ENCODE data around the gene KCNMA1.

The KCNMA1 gene

GRCh38 chr10:77445547-77445946 lies 192.1 kb downstream of the KCNMA1 start:
- DNase-seq (ENCODE audit: low spot score) = no peak

GRCh38 chr10:77444041-77444440 lies 193.6 kb downstream of the KCNMA1 start:
- DNase-seq (ENCODE audit: low spot score) = no peak

GRCh38 chr10:77442699-77443189 lies 194.9 kb downstream of the KCNMA1 start:
- DNase-seq (ENCODE audit: low spot score) = no peak

- no peak for DNase-seq (ENCODE audit: low spot score)
Measured at GRCh38 chr10:77441353-77442166, 196.0 kb downstream of the KCNMA1 start.

GRCh38 chr10:77436257-77436975 lies 201.2 kb downstream of the KCNMA1 start:
- DNase-seq (ENCODE audit: low spot score) = no peak

DNA sequence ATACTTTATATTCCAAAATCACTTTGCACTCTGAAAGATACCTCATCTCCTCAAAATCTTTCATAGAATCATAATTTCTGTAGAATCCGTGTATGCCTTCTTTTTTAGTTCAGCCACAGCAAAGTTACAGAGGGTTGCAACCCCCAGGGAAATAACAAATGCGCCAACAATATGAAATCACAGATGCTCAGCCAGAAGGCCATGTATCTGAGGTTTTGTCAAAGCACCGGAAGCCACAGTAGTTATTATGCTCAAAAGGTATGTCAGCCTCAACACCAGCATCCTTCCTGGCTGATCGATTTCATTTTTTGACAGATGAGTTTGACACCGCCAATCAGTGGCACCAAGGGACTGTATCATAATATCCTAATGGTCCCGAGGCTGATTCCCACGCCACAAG lies 204.1 kb downstream of the KCNMA1 start:
- DNase-seq (ENCODE audit: low spot score) = no peak

GRCh38 chr10:77431980-77432797 lies 205.4 kb downstream of the KCNMA1 start:
- no peak for DNase-seq (ENCODE audit: low spot score)

- DNase-seq (ENCODE audit: low spot score) = no peak
Measured at GRCh38 chr10:77431209-77431611, 206.4 kb downstream of the KCNMA1 start.

- DNase-seq (ENCODE audit: low spot score) = no peak
Measured at GRCh38 chr10:77430530-77430929, 207.1 kb downstream of the KCNMA1 start.

DNA sequence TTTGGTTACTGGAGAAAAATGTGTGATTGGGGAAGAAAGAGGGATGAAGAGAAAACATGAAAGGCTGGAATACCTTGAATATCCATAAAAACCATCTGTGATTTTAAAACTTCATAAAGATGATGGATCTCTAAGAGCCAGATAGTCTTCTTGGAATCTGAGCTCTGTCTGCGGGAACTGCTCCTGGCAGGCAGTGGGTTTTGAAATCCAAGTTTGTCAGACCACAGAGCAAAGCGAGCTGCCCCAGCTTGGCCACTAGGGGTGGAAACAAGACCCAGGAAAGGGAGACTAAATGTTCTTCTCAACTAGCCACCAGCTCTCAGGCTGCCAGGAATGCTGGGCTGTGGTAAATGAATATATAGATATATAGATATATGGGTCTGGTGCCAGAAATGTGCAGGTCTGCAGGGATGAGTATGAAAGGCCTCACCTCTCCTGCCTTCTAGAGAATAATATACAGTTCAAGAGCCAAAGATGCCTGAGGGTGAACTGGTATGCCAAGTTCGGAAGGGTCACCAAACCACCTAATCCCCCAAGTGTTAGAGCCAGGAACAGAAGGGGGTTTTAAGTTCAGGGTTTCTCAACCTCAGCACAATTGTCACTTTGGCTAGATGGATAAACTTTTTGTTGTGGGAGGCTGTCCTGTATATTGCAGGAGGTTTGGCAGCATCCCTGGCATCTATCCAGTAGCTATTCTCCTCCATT lies 208.8 kb downstream of the KCNMA1 start:
- DNase-seq (ENCODE audit: low spot score) = no peak

DNA sequence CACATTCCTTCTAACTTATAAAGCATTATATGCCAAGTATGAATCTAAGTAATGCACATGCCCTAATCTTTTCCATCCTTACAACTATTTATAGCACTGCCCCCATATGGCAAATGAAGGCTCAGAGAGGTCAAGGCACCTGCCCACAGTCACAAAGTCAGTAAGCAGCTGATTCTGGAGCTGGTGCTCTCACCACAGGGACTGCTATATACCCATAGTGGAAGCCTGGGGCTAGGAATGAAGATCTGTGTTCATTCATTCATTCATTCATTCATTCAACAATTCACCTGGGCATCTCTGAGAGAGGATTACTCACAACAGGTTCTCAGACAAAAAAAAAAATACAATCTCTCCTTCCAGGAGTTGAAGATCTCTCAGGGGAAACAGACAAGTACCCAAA lies 213.4 kb downstream of the KCNMA1 start:
- no peak for DNase-seq (ENCODE audit: low spot score)

DNA sequence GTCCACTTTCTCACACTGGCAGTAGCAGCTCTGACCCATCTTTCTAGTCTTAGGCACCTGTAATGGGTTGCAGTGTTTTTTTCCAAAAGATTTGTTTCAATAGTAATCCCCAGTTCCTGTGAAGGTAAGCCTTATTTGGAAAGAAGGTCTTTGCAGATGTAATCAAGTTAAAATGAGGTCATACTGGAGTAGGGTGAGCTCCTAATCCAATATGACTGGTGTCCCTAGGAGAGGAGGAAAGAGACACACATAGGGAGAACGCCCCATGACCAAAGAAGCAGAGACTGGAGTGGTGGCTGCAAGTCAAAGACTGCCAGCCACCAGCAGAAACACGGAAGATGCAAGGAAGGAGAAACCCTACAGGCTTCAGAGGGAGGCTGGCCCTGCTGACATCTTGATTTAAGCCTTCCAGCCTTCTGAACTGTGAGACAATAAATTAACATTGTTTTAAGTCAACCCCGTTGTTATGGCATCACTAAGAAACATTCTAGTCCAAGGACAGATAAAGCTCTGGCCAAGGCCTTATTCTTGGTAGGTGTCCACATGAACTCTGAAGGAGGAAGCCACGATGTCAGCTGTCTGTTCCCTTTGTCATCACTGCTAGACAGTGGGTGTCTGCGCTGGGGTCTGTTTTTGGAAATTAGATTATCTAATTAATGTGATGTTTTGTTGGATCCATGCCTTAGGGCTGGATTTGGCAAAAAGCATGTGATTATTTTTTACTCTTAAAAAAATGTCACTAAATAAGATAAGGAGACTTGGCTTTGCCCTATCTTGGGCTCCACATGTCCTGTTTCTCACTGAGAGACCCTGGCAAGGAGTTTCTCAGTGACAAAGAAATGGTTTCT lies 214.9 kb downstream of the KCNMA1 start:
- no peak for DNase-seq (ENCODE audit: low spot score)

DNA sequence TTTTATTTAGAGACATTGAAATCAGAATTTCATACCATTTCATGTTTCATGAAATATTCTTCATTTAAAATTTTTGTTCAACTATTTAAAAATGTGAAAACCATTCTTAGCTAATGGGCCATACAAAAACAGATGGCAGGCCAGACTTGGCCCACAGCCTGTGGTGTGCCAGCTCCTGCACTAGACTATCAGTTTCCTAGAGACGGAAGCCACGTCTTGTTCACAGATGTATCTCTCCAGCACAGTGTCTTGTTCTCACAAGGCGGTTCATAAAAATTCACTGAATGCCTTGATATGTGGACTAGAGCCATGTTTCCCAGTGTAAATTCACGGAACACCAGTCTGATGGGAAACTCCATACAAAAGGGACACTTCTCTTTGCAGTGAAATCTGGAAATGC lies 216.0 kb downstream of the KCNMA1 start:
- no peak for DNase-seq (ENCODE audit: low spot score)

- DNase-seq (ENCODE audit: low spot score) = no peak
Measured at GRCh38 chr10:77420947-77421523, 216.6 kb downstream of the KCNMA1 start.

- DNase-seq (ENCODE audit: low spot score) = no peak
Measured at GRCh38 chr10:77419979-77420378, 217.6 kb downstream of the KCNMA1 start.

DNA sequence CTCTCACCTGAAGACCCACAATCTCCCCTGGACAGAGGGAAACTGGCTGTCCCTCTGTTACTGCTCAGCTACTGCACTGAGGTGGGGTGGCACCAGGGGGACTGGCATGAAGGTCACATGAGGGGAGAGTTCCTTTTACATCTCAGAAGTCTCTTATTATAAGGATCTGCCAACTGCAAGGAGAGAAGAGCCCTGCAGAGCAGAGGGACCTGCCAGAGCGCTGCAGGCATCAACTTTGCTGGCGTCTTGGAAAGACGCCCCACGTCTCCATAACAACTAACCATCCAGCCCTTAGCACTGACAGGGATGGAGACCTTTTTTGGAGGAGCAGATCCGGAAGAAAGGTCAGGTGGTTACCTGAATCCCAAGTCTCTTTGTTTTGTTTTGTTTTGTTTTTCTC lies 218.6 kb downstream of the KCNMA1 start:
- no peak for DNase-seq (ENCODE audit: low spot score)

- DNase-seq (ENCODE audit: low spot score) = no peak
Measured at GRCh38 chr10:77417806-77418640, 219.6 kb downstream of the KCNMA1 start.

- no peak for DNase-seq (ENCODE audit: low spot score)
Measured at GRCh38 chr10:77417359-77417758, 220.2 kb downstream of the KCNMA1 start.

- no peak for DNase-seq (ENCODE audit: low spot score)
Measured at GRCh38 chr10:77416311-77417135, 221.1 kb downstream of the KCNMA1 start.

Measured in hematopoietic multipotent progenitor cell treated with erythropoietin and hydrocortisone succinate and interleukin-3 and kit ligand, for 15 days (in vitro differentiated cells).